Mesenteric fat pad (tissue), 1 donor: ENCODE results near the gene DOCK6. TPM values are rescaled to one million over a fixed set of nuclear protein-coding genes. Genes with fewer than 3 reads are reported as not detected.
"Not testable (repeated sequence)": the region's sequence is repeated elsewhere in the genome, so short reads cannot be mapped to it uniquely, and the experiment has no call there.

ENCODE experiments used
- DNase-seq: peaks from one replicate; pipeline ENCODE4 v3.0.0-alpha.2; 2020; ENCODE audit warnings: low spot score
- total RNA-seq: library from RNA; stranded (reverse); fragmentation: NEBNext Ultra II Directional; extraction: Animal tissue kit (Norgen Biotek cat#: 25700); gene quantifications from one replicate; pipeline ENCODE4 v1.2.1, GENCODE V29; 2021
- donor health status: DM: yes; HTN: yes; CAD: no.

DOCK6 gene
- total RNA-seq, 1 donor from 2014 or later: 119 TPM

GRCh38 chr19:11199517-11199916 is 62.8 kb downstream of the DOCK6 start:
- no peak for DNase-seq

- DNase-seq: no peak
Measured at GRCh38 chr19:11198769-11199424, 63.4 kb downstream of the DOCK6 start.

- no peak for DNase-seq
Measured at GRCh38 chr19:11198175-11198534, 64.2 kb downstream of the DOCK6 start.

GRCh38 chr19:11197291-11198174 is 64.8 kb downstream of the DOCK6 start, which contains the start of gene KANK2:
KANK2 (minus strand) TSS chr19:11197545; CDS start chr19:11194511, 3,034 bp downstream.
- DNase-seq: peak; percentile 95

GRCh38 chr19:11196406-11197287 is 65.7 kb downstream of the DOCK6 start:
- DNase-seq: no peak

GRCh38 chr19:11195681-11196080 is 66.6 kb downstream of the DOCK6 start:
- DNase-seq: no peak

GRCh38 chr19:11194656-11195558 is 67.4 kb downstream of the DOCK6 start:
- DNase-seq: no peak

GRCh38 chr19:11194173-11194572 is 68.2 kb downstream of the DOCK6 start:
- DNase-seq: no peak

- no peak for DNase-seq
Measured at GRCh38 chr19:11192957-11193939, 69.1 kb downstream of the DOCK6 start.

- no peak for DNase-seq
Measured at GRCh38 chr19:11191934-11192333, 70.4 kb downstream of the DOCK6 start.

- no peak for DNase-seq
Measured at GRCh38 chr19:11191273-11191755, 71.0 kb downstream of the DOCK6 start.

- DNase-seq: no peak
Measured at GRCh38 chr19:11190501-11190900, 71.8 kb downstream of the DOCK6 start.

GRCh38 chr19:11187441-11187840 is 74.9 kb downstream of the DOCK6 start:
- DNase-seq: no peak

GRCh38 chr19:11182994-11183393 is 79.3 kb downstream of the DOCK6 start:
- DNase-seq: no peak

GRCh38 chr19:11181488-11181887 is 80.8 kb downstream of the DOCK6 start:
- DNase-seq: no peak

- DNase-seq: not testable (repeated sequence)
Measured at GRCh38 chr19:11180975-11181374, 81.3 kb downstream of the DOCK6 start.

GRCh38 chr19:11180346-11180745 is 82.0 kb downstream of the DOCK6 start:
- no peak for DNase-seq

- DNase-seq: no peak
Measured at GRCh38 chr19:11179716-11180297, 82.5 kb downstream of the DOCK6 start.

GRCh38 chr19:11179145-11179465 is 83.2 kb downstream of the DOCK6 start:
- DNase-seq: not testable (repeated sequence)
